Hepatocyte (in vitro differentiated cells): ENCODE measurements around the gene GJC2. TPM values are rescaled to one million over a fixed set of nuclear protein-coding genes. Genes with fewer than 3 reads are reported as not detected.

Experiments used
- DNase-seq: peaks from one replicate; pipeline ENCODE4 v3.0.0-alpha.2; 2016; ENCODE audit warnings: low spot score
- H2AFZ ChIP-seq: fragments of 200-600 bp; sonication (generic); 2 replicates; pipeline ENCODE4 v1.6.0; 2016; ENCODE audit warnings: antibody characterized with exemption, mild to moderate bottlenecking
- H3K27ac ChIP-seq: fragments of 200-600 bp; sonication (generic); 2 replicates; pipeline ENCODE4 v1.5.1; 2016; ENCODE audit warnings: mild to moderate bottlenecking
- H3K27me3 ChIP-seq: fragments of 200-600 bp; sonication (generic); 2 replicates; pipeline ENCODE4 v1.6.1; 2016
- H3K36me3 ChIP-seq: fragments of 200-600 bp; sonication (generic); replicated peaks from 2 replicates; pipeline ENCODE4 v1.5.1; 2016; ENCODE audit warnings: low read depth; ENCODE audit not compliant: insufficient read depth
- H3K4me1 ChIP-seq: fragments of 200-600 bp; sonication (generic); 2 replicates; pipeline ENCODE4 v1.5.1; 2016; ENCODE audit warnings: mild to moderate bottlenecking, moderate library complexity; ENCODE audit not compliant: insufficient read depth
- H3K4me2 ChIP-seq: fragments of 200-600 bp; sonication (generic); 2 replicates; pipeline ENCODE4 v1.6.0; 2016
- H3K4me3 ChIP-seq: fragments of 200-600 bp; sonication (generic); 2 replicates; pipeline ENCODE4 v1.5.1; 2016; ENCODE audit warnings: mild to moderate bottlenecking
- H3K79me2 ChIP-seq: fragments of 200-600 bp; sonication (generic); 2 replicates; pipeline ENCODE4 v1.6.0; 2017; ENCODE audit warnings: mild to moderate bottlenecking
- H3K9me2 ChIP-seq: fragments of 200-600 bp; sonication (generic); replicated peaks from 2 replicates; pipeline ENCODE4 v1.6.0; 2017; ENCODE audit warnings: mild to moderate bottlenecking; ENCODE audit not compliant: insufficient read depth
- H3K9me3 ChIP-seq: fragments of 200-600 bp; sonication (generic); 2 replicates; pipeline ENCODE4 v1.5.1; 2016; ENCODE audit warnings: low read depth, mild to moderate bottlenecking
- H4K20me1 ChIP-seq: fragments of 200-600 bp; sonication (generic); 2 replicates; pipeline ENCODE4 v1.6.0; 2016; ENCODE audit warnings: mild to moderate bottlenecking; ENCODE audit not compliant: insufficient read depth, poor library complexity, severe bottlenecking
- CTCF ChIP-seq: fragments of 200-600 bp; sonication (generic); IDR thresholded peaks from 2 replicates; pipeline ENCODE4 v1.5.1; 2016; ENCODE audit warnings: antibody characterized with exemption, mild to moderate bottlenecking; ENCODE audit not compliant: poor library complexity
- EZH2 ChIP-seq: fragments of 200-600 bp; sonication (generic); IDR thresholded peaks from 2 replicates; pipeline ENCODE4 v1.6.1; 2016; ENCODE audit warnings: antibody characterized with exemption, mild to moderate bottlenecking, borderline replicate concordance
- EZH2phosphoT487 ChIP-seq: fragments of 200-600 bp; sonication (generic); IDR thresholded peaks from one replicate; pipeline ENCODE4 v1.6.1; 2018; ENCODE audit warnings: antibody characterized with exemption, mild to moderate bottlenecking, low read depth, moderate library complexity; ENCODE audit not compliant: unreplicated experiment, severe bottlenecking
- WGBS: methylation state at CpG from one replicate; pipeline ENCODE4 v1.1.6; 2016; ENCODE audit warnings: low lambda C conversion rate; ENCODE audit errors: missing lambda C conversion rate; 5-methylcytosine and 5-hydroxymethylcytosine counted together
- polyA plus RNA-seq: library from polyadenylated mRNA; unstranded; fragments of >200 nt; fragmentation: Nextera tagmentation; extraction: Ambion mirVana; gene quantifications from 2 replicates; pipeline ENCODE4 v1.2.1, GENCODE V29; 2016
- total RNA-seq: library from RNA; depleted of rRNA; stranded (reverse); fragments of >200 nt; gene quantifications from 2 replicates; pipeline ENCODE4 v1.2.3, GENCODE V29; 2014

The GJC2 gene
- total and polyA plus RNA-seq, 2 experiments from 2014 or later = 0.40 to 1.6 TPM

DNA sequence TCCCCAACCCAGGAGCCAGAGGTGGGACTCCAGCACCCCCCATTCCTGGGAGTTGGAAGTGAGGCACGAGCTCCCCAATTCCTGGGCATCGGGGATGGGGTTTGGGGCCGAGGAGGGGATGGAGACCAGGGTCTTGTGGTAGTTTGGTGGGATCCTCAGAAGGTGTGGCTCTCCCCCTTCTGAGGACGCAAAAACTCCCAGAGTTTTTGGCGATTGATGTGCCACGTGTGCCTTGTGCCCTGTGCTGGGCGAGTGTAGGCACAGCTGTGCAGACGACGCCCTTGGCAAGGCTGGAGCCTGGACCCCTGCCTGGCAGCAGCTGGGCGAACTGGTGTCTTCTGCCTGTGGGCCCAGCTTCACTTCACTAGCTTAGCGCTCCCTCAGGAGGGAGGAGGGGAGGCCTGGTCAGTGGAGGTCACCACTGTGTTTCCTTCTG, 7.0 kb upstream of the GJC2 start:
- Histone ChIP-seq H3K9me2 (no peaks in the 10 kb centered on the region), H3K79me2 (peaks cover 64% of the 10 kb centered on the region), H4K20me1 (peaks cover 64% of the 10 kb centered on the region), H3K36me3 (no peaks in the 10 kb centered on the region), H3K27ac (no peak overlapping the region), H3K4me1 (peaks cover 17% of the 10 kb centered on the region), H3K4me3 (no peak overlapping the region), H3K4me2 (no peak overlapping the region), H3K27me3 (no peaks in the 10 kb centered on the region), H3K9me3 (no peaks in the 10 kb centered on the region), H2AFZ (no peak overlapping the region)
- no peak for DNase-seq
- WGBS = 97% methylated on average over 10 of the region's 11 CpGs
- no peak for TF ChIP-seq CTCF
- TF ChIP-seq EZH2 = no peak
- no peak for TF ChIP-seq EZH2phosphoT487

DNA sequence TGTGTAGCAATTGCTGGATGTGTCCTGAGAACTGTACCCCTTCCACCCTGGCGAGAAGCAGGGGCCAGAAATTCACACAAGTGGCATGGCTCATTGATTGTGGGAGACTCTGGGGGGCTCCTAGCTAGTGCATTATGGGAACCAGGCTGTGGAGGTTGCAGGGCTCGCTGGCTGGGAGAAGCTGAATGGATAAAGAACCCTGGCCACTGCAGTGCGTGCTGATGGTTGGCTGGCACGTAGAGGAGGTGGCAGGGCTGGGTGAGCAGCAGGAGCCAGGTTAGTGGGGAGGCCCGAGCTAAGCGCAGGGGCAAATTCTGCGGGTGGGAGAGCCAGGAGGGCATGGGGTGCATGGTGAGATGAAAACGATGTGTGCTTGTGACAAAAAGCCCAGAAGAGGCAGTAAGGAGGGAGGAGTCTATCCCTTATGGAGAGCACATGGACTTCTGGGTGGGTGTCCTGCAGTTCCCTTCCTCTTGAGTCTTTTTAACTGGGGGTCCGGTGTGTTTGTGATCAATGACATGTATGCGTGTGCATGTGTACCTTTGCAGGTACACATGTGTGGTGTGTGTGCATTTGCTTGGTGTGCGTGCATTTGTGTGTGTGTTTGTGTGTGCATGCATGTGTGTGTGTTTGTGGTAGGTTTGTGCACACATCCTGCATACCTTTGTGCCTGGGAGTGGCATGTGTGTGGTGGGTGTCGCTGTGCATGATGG, 6.1 kb upstream of the GJC2 start:
- H3K9me3 ChIP-seq = no peaks in the 10 kb centered on the region
- H2AFZ ChIP-seq = no peak overlapping the region
- no peak overlapping the region for H3K4me3 ChIP-seq
- peaks cover 64% of the 10 kb centered on the region for H4K20me1 ChIP-seq
- H3K4me2 ChIP-seq = no peak overlapping the region
- no peaks in the 10 kb centered on the region for H3K9me2 ChIP-seq
- peaks cover 64% of the 10 kb centered on the region for H3K79me2 ChIP-seq
- peaks cover 17% of the 10 kb centered on the region for H3K4me1 ChIP-seq
- no peak for TF ChIP-seq EZH2
- no peaks in the 10 kb centered on the region for H3K36me3 ChIP-seq
- H3K27ac ChIP-seq = no peak overlapping the region
- WGBS = 94% methylated on average over 12 of the region's 12 CpGs
- no peaks in the 10 kb centered on the region for H3K27me3 ChIP-seq
- DNase-seq = no peak

DNA sequence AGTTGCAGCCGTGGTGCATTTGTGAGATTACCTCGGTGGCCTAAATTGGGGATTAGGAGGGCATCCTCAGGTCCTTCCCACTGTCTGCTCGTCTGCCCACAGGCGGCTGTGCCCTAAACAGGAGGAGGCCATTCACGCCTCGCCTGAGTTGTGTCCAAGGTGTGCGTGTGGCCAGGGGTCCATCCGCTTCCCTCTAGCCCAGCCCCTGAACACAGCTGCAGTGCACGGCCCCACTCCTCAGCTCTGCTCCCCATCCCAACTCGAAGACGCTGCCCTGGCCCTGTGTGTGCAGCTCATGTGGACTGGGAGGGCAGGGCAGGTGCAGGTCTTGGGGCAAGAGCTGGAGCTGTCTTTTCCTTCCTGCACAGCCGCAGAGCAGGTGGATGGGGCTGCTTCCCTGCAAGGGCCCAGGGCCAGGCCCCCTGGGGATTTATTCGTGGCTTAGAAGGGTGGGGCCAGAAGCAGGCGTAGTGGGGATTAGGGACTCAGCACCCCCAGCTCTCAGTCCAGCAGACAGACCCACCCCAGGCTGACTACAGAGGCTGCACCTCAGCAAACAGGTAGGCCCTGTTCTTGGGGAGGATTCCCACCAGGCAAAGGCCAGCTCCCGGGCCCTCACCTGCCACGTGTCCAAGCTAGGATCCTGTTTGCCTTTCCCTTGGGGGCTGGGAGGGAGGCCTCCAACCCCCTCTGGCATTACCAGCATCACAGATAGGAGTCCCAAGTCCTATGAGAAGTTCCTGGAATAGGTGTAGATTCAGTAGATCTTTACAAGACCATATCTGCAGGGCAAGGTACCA, 5.3 kb upstream of the GJC2 start:
- WGBS = 86% methylated on average over 16 of the region's 16 CpGs

More for the DNA sequence above, 5.3 kb upstream of the GJC2 start:
- Histone ChIP-seq H3K36me3 (no peaks in the 10 kb centered on the region), H4K20me1 (peaks cover 64% of the 10 kb centered on the region), H3K4me2 (no peak overlapping the region), H3K9me2 (no peaks in the 10 kb centered on the region), H3K9me3 (no peaks in the 10 kb centered on the region), H3K27me3 (no peaks in the 10 kb centered on the region), H3K27ac (no peak overlapping the region), H3K79me2 (peaks cover 64% of the 10 kb centered on the region), H3K4me1 (peaks cover 23% of the 10 kb centered on the region), H3K4me3 (no peak overlapping the region), H2AFZ (no peak overlapping the region)
- TF ChIP-seq EZH2 (no peak), EZH2phosphoT487 (no peak), CTCF (no peak)
- DNase-seq = peak; percentile 20
